GM19467 (cell line): ENCODE measurements around the gene ATP9B.

Source experiments
- ATAC-seq: cut with Tn5 transposase; IDR thresholded peaks from one replicate; pipeline ENCODE4 v1.9.1; 2021; ENCODE audit warnings: mild to moderate bottlenecking, moderate library complexity; ENCODE audit not compliant: unreplicated experiment

ATP9B gene

GRCh38 chr18:79422783-79423165 is 353.6 kb downstream of the ATP9B start:
- no peak for ATAC-seq

- no peak for ATAC-seq
Measured at GRCh38 chr18:79423211-79424007, 354.2 kb downstream of the ATP9B start.

- no peak for ATAC-seq
Measured at GRCh38 chr18:79424008-79424565, 354.9 kb downstream of the ATP9B start.

DNA sequence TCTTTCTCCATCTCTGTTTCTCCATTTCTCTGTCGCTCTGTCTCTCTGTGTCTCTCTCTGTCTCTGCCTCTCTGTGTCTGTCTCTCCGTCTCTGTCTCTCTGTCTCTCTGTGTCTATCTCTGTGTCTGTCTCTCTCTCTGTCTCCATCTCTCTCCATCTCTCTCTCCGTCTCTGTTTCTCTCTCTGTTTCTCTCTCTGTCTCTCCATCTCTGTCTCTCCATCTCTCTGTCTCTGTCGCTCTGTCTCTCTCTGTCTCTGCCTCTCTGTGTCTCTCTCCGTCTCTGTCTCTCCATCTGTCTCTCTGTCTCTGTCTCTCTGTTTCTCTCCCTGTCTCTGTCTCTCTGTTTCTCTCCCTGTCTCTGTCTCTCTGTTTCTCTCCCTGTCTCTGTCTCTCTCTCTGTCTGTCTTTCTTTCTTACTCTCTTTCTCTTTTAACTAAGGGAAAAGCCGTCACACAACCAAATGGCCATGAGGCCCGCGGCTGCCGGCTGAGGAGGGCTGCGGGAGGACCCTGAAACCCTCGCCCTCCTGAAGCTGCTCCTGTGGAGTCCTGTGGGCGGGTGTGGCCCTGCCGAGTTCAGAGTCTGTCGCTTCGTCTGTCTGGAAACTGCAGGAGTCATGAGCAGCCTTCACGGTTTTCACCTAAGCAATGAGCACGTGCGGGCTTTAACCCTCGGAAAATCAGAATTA is 355.8 kb downstream of the ATP9B start:
- no peak for ATAC-seq

DNA sequence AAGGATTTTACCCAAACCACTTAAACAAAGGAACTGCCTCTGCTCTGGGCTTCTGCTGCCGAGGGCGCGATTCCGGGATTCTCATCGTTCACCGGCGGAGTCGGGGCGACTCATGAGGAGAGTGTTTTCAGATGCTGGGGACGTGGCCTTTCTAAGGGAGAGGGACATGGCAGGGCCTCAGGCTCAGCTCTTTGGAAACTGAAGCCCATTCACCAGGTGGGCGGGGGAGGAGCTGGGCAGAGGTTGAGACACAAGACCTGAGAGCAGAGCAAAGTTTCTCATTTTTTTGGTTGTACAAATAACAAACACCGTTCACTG is 356.3 kb downstream of the ATP9B start:
- ATAC-seq: no peak

GRCh38 chr18:79426376-79427300 is 357.4 kb downstream of the ATP9B start:
- no peak for ATAC-seq

GRCh38 chr18:79427368-79428225 is 358.4 kb downstream of the ATP9B start:
- no peak for ATAC-seq
